GM12891 (cell line): Measurements from ENCODE around the gene SIK2.

Experiments used
- POLR2A ChIP-seq: IDR thresholded peaks from 2 replicates; pipeline ENCODE4 v1.6.1; 2011; ENCODE audit warnings: low read depth, low read length, control low read depth
- POLR2AphosphoS5 ChIP-seq: IDR thresholded peaks from 2 replicates; pipeline ENCODE4 v1.6.1; 2011; ENCODE audit warnings: low read depth, low read length, control low read depth
- POU2F2 ChIP-seq: IDR thresholded peaks from 2 replicates; pipeline ENCODE4 v1.6.1; 2011; ENCODE audit warnings: low read depth, mild to moderate bottlenecking, control low read depth, low read length, moderate library complexity
- SPI1 ChIP-seq: IDR thresholded peaks from 2 replicates; pipeline ENCODE4 v1.6.1; 2011; ENCODE audit warnings: low read depth, low read length, control low read depth
- TAF1 ChIP-seq: IDR thresholded peaks from 2 replicates; pipeline ENCODE4 v1.6.1; 2011; ENCODE audit warnings: low read depth, low read length, control low read depth

GRCh38 chr11:111743700-111744099, 141.5 kb downstream of the SIK2 start:
- TF ChIP-seq POLR2AphosphoS5 (no peak), TAF1 (no peak), POLR2A (no peak), SPI1 (no peak), POU2F2 (no peak)
